Activated CD8-positive, alpha-beta T cell treated with anti-CD3 and anti-CD28 coated beads, Interleukin-2, amount 10 ng/mL, durations not matched to agents 7 days and 5 days (primary cell): Measurements from ENCODE around the gene YAP1. TPM values are rescaled to one million over a fixed set of nuclear protein-coding genes. Genes with fewer than 3 reads are reported as not detected.

Experiments used
- ATAC-seq: fragments of 150-1000 bp; cut with Tn5 transposase; one replicate; pipeline ENCODE4 v1.10.0; 2021; ENCODE audit warnings: moderate library complexity
- CTCF ChIA-PET: fragments of 350-600 bp; sonication (Branson Sonifier 250); formaldehyde crosslinking; loops from one replicate; lab custom pipeline; 2021; ENCODE audit warnings: antibody characterized with exemption; lab: Charles Lee
- POLR2A ChIA-PET: fragments of 350-600 bp; sonication (Branson Sonifier 250); formaldehyde crosslinking; loops from one replicate; lab custom pipeline; 2021; ENCODE audit warnings: antibody characterized with exemption; lab: Charles Lee
- DNase-seq: peaks from one replicate; pipeline ENCODE4 v3.0.0-alpha.2; 2020
- H3K27ac Mint-ChIP-seq: one replicate; pipeline ENCODE4 v1.8.0; 2021; ENCODE audit warnings: mild to moderate bottlenecking, mixed read lengths
- H3K27me3 Mint-ChIP-seq: one replicate; pipeline ENCODE4 v1.8.0; 2021; ENCODE audit warnings: low read depth, mixed read lengths
- H3K36me3 Mint-ChIP-seq: one replicate; pipeline ENCODE4 v1.8.0; 2021; ENCODE audit warnings: low read depth, mixed read lengths
- H3K4me1 Mint-ChIP-seq: one replicate; pipeline ENCODE4 v1.8.0; 2021; ENCODE audit warnings: low read depth, mixed read lengths
- H3K4me3 Mint-ChIP-seq: one replicate; pipeline ENCODE4 v1.8.0; 2021; ENCODE audit warnings: mild to moderate bottlenecking, mixed read lengths
- H3K9me3 Mint-ChIP-seq: one replicate; pipeline ENCODE4 v1.8.0; 2022; ENCODE audit warnings: mixed read lengths; ENCODE audit not compliant: insufficient read depth
- total RNA-seq, 2 experiments: library from RNA; stranded (reverse); gene quantifications; one replicate each; pipeline ENCODE4 v1.2.3, GENCODE V29; 2021

YAP1 gene
- total RNA-seq, 2 experiments from 2014 or later, result not detected

DNA sequence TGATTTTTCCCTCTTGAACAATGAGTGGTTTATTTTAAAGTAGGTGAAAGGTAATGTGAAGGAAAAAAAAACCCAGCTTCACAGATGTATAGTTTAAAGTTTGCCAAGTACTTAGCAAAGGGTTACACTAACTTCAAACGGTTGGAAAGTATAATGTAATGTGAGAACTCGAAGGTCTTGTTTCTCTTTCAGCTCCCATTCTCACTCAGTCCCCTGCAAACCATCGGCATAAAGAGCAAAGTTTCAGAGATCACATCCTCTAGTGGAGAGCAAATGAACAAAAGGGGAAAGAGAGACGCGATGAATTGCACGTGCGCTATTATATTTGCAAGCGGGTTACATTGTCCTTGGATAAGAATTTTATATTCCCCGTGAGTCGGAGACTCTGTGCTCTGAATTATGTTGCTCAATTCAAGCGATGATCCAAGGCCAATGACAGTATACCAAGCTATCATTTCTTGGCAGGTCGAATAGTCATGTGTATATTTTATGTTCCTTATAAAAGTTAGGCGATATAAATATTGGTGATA lies 169.5 kb downstream of the YAP1 start:
- CTCF ChIA-PET, result interaction anchor here (0.8 to 3.3 kb wide), 10 partner anchors 8 to 387 kb away, joined by 3 to 21 read pairs (median 7); no protein-coding TSS in a partner anchor
- no peak for DNase-seq

DNA sequence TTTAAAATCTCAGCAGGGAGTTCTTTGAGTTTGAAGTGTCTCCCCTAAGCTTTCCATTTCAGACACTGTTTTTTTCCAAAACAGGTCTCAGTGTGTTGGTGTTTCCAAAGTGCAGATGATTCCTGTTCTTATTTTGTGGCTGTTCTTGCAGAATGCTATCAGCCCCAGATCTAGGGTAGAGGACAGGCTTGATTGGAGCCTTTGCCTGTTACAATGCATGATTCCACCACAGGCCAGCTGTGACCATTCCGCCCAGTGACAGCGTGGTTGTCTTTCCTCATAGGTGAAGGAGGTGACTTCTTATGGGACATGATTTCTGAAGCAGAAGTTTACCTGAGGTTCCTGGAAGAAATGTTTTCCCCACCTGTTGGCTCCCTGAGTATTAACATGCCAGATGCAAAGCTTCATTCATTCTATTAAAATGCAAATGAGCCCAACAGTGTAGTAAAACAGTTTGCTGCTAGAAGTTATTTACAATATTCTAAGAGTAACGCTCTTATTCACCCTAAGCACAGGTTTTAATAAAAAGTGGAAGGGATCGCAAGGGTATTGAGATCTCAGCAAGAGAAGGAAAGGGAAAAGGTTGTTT lies 170.1 kb downstream of the YAP1 start:
- no peak for DNase-seq
- ChIA-PET CTCF (interaction anchor here (0.8 to 3.3 kb wide), 10 partner anchors 7 to 387 kb away, joined by 3 to 21 read pairs (median 7); no protein-coding TSS in a partner anchor), POLR2A (no interaction called here)
- H3K27me3 Mint-ChIP-seq, result peaks cover 10% of the 10 kb centered on the region
- H3K9me3 Mint-ChIP-seq, result no peaks in the 10 kb centered on the region
- ATAC-seq, result no peak
- H3K36me3 Mint-ChIP-seq, result no peaks in the 10 kb centered on the region
- H3K27ac Mint-ChIP-seq, result no peak overlapping the region
- H3K4me1 Mint-ChIP-seq, result peaks cover 10% of the 10 kb centered on the region
- H3K4me3 Mint-ChIP-seq, result no peak overlapping the region

More for the DNA sequence above, 169.5 kb downstream of the YAP1 start:
- no peak for ATAC-seq
- no peaks in the 10 kb centered on the region for H3K9me3 Mint-ChIP-seq
- H3K4me1 Mint-ChIP-seq, result peaks cover 10% of the 10 kb centered on the region
- H3K36me3 Mint-ChIP-seq, result no peaks in the 10 kb centered on the region
- no peak overlapping the region for H3K27ac Mint-ChIP-seq
- peaks cover 10% of the 10 kb centered on the region for H3K27me3 Mint-ChIP-seq
- H3K4me3 Mint-ChIP-seq, result no peak overlapping the region
- POLR2A ChIA-PET, result no interaction called here

Other genes starting within 250 kb of the YAP1 start
- gene CEP126, start 195.4 kb upstream of the YAP1 start, total RNA-seq, result under 1 TPM; 0.34 to 0.37 TPM
- not detected for gene ANGPTL5, start 193.9 kb upstream of the YAP1 start, total RNA-seq
- gene CFAP300, start 63.0 kb upstream of the YAP1 start, total RNA-seq, result not detected
- 10 to 100 TPM; 12.9 to 14.5 TPM for gene BIRC3, start 207.0 kb downstream of the YAP1 start, total RNA-seq
- gene BIRC2, start 236.8 kb downstream of the YAP1 start, total RNA-seq, result 10 to 100 TPM; 28.3 to 30.4 TPM